ENCODE measurements around the gene DACH1. TPM values are rescaled to one million over a fixed set of nuclear protein-coding genes. Genes with fewer than 3 reads are reported as not detected.

DACH1 gene
- total and polyA plus RNA-seq, 5 experiments from 2014 or later = not detected

DNA sequence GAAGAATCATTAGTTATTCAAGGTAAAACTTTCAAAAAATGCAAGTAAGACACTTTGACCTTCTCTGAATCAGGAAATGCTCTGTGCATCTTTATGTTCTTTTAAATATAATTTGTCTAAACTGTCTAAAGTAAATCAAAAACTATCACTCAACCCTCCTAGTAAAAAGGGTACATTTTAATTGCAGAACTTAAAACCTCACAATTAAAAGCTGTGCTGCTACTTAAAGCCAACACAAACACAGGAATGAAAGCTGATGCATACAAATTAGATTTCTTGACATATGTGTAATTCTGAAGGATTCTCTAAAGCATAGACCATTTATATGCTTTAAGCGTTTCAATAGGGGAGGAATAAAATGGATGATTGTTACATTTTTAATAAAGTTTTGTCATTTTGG is 58.3 kb downstream of the DACH1 start:
- Mint-ChIP-seq H3K27ac (no peak overlapping the region), H3K4me3 (no peak overlapping the region), H3K36me3 (no peaks in the 10 kb centered on the region), H3K27me3 (peaks cover 0 to 4% (median 0%) of the 10 kb centered on the region in 5 donors), H3K4me1 (no peaks in the 10 kb centered on the region), H3K9me3 (no peaks in the 10 kb centered on the region)
- POLR2A ChIA-PET = no interaction called here
- ATAC-seq (no peak), DNase-seq (no peak)

DNA sequence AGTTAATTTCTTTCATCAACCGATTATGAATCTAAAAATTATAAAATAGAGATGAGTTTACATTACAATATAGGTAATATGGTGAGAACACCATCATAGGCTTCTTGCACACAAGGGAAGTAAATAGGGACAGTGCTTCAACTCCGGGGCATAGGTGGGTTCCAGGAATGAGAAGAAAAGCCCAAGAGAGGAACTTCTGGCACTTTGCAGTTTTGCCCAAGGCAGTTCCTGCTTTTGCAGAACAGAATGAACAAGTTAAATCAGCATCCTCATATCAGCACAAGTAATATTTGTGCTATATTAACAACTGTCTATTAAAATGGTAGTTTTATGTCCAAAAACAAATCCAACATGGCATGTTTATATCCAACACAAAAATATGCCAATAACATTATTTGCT is 60.1 kb downstream of the DACH1 start:
- H3K27me3 Mint-ChIP-seq = peaks cover 0 to 4% (median 0%) of the 10 kb centered on the region in 5 donors
- no peak overlapping the region for H3K27ac Mint-ChIP-seq
- H3K4me3 Mint-ChIP-seq = no peak overlapping the region
- no peak for DNase-seq
- H3K4me1 Mint-ChIP-seq = no peaks in the 10 kb centered on the region
- POLR2A ChIA-PET = no interaction called here
- no peaks in the 10 kb centered on the region for H3K36me3 Mint-ChIP-seq
- no peak for ATAC-seq
- no peaks in the 10 kb centered on the region for H3K9me3 Mint-ChIP-seq

DNA sequence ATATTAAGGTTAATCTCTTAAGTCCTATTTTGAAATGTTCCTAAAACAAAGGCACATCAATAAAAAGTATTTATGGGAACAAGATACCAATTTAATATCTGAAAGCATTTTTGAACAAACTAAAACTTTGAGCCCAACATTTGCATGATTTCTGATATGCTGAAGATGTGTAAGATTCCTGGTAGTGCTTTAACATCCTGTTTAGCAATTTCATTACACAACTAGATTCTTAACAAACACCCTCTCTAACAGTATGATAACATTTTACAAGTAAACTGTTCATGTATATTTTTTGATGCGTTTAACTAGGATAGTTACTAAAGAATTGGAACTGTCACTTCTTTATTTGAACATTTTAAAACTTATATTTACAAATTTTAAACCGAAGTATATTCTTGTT is 63.9 kb downstream of the DACH1 start:
- Mint-ChIP-seq H3K9me3 (no peaks in the 10 kb centered on the region), H3K4me1 (no peaks in the 10 kb centered on the region), H3K4me3 (no peak overlapping the region), H3K36me3 (no peaks in the 10 kb centered on the region), H3K27me3 (peaks cover 0 to 4% (median 0%) of the 10 kb centered on the region in 5 donors), H3K27ac (no peak overlapping the region)
- ATAC-seq (no peak), DNase-seq (no peak)
- POLR2A ChIA-PET = no interaction called here

GRCh38 chr13:71801781-71802180 is 65.2 kb downstream of the DACH1 start:
- Mint-ChIP-seq H3K4me1 (no peaks in the 10 kb centered on the region), H3K27me3 (no peaks in the 10 kb centered on the region), H3K27ac (no peak overlapping the region), H3K4me3 (no peak overlapping the region), H3K9me3 (no peaks in the 10 kb centered on the region), H3K36me3 (no peaks in the 10 kb centered on the region)
- POLR2A ChIA-PET = interaction anchor here (0.7 kb wide), 1 partner anchor 11 kb away, joined by 4 read pairs; no protein-coding TSS in a partner anchor
- no peak for ATAC-seq
- DNase-seq = no peak

- POLR2A ChIA-PET = interaction anchor here (0.7 kb wide), 1 partner anchor 10 kb away, joined by 4 read pairs; no protein-coding TSS in a partner anchor
- H3K27me3 Mint-ChIP-seq = no peaks in the 10 kb centered on the region
- H3K4me1 Mint-ChIP-seq = no peaks in the 10 kb centered on the region
- no peak overlapping the region for H3K4me3 Mint-ChIP-seq
- ATAC-seq (no peak), DNase-seq (no peak)
- no peak overlapping the region for H3K27ac Mint-ChIP-seq
- H3K36me3 Mint-ChIP-seq = no peaks in the 10 kb centered on the region
- H3K9me3 Mint-ChIP-seq = no peaks in the 10 kb centered on the region
These were observed 65.7 kb downstream of the DACH1 start for GRCh38 chr13:71801165-71801760.

- H3K36me3 Mint-ChIP-seq = no peaks in the 10 kb centered on the region
- no peaks in the 10 kb centered on the region for H3K9me3 Mint-ChIP-seq
- ATAC-seq (no peak), DNase-seq (no peak)
- no peak overlapping the region for H3K4me3 Mint-ChIP-seq
- H3K27me3 Mint-ChIP-seq = no peaks in the 10 kb centered on the region
- no peaks in the 10 kb centered on the region for H3K4me1 Mint-ChIP-seq
- H3K27ac Mint-ChIP-seq = no peak overlapping the region
- POLR2A ChIA-PET = no interaction called here
These were observed 67.7 kb downstream of the DACH1 start for GRCh38 chr13:71799324-71799723.

DNA sequence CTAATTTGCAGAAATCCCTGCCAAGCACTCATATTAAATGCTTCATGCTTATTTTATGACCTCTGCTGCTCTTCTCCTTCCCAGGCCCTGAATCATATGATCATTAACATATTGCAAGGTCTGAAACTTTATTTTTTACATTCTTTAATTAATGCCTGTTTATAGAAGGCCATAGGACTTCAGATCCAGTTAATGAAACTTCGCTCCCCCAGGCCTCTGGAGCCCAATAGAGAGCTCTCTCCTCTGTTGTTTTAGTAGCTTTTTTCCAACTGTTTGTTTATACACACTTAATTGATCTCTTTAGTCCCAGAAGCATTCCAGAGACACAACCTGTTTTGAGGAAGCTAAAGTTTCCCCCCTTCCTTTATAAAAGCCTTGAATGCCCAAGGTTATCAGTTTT is 68.3 kb downstream of the DACH1 start:
- POLR2A ChIA-PET = no interaction called here
- no peaks in the 10 kb centered on the region for H3K4me1 Mint-ChIP-seq
- no peaks in the 10 kb centered on the region for H3K27me3 Mint-ChIP-seq
- H3K9me3 Mint-ChIP-seq = no peaks in the 10 kb centered on the region
- ATAC-seq (no peak), DNase-seq (no peak)
- H3K4me3 Mint-ChIP-seq = no peak overlapping the region
- no peak overlapping the region for H3K27ac Mint-ChIP-seq
- no peaks in the 10 kb centered on the region for H3K36me3 Mint-ChIP-seq

GRCh38 chr13:71797517-71797916 is 69.5 kb downstream of the DACH1 start:
- H3K4me3 Mint-ChIP-seq = no peak overlapping the region
- H3K27ac Mint-ChIP-seq = no peak overlapping the region
- H3K9me3 Mint-ChIP-seq = no peaks in the 10 kb centered on the region
- POLR2A ChIA-PET = no interaction called here
- H3K36me3 Mint-ChIP-seq = no peaks in the 10 kb centered on the region
- DNase-seq = no peak
- no peak for ATAC-seq
- no peaks in the 10 kb centered on the region for H3K27me3 Mint-ChIP-seq
- no peaks in the 10 kb centered on the region for H3K4me1 Mint-ChIP-seq

DNA sequence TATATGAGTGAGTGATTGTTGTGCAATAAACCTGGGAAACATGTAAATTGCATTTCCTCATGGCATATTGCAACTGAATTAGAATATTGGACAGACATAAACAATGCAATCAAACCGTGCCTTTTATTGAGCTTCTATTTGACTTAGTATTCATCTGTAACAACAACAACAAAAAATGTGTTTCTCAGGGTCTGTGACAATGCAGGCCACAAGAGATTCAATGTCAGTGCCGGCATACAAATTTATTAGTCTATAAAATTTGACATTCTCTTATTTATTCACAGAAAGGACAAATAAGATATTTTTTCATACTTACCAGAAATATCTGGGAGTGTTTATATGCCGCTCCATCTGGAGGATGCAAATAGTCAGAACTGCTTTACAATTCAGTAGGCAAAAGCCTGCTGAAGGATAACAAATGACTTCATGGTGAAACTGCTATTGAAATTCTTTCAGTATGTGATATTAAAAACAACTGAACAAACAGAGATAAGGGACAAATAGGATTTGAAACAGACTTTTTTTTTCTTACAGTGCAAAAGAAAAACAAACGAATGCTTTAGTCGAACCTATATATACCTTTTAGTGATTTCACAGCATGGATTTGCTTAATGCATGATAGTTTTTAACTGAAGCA is 77.2 kb downstream of the DACH1 start:
- ATAC-seq = no peak
- H3K4me1 Mint-ChIP-seq = no peaks in the 10 kb centered on the region
- H3K4me3 Mint-ChIP-seq = no peak overlapping the region
- H3K9me3 Mint-ChIP-seq = peaks cover 0 to 4% (median 0%) of the 10 kb centered on the region in 9 donors
- POLR2A ChIA-PET = no interaction called here
- H3K27me3 Mint-ChIP-seq = no peaks in the 10 kb centered on the region
- H3K27ac Mint-ChIP-seq = no peak overlapping the region
- H3K36me3 Mint-ChIP-seq = no peaks in the 10 kb centered on the region
- no peak for DNase-seq

DNA sequence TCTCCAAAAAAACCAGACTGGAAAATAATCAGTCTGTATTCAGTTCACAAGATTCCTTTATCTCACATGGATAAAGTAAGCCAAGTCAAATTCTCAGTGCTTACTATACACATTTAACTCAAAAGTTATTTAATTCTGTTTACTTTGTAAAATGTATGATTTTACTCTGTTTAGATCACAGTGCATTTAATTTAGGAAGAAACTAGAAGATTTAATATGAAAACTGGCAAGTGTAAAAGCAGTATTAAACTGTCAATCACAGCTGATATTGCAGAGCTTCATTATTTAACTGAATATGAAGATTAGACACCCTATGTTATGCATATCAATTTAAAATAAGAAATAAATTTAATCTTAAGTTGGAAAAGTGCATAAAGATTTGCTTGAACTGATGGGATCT is 78.0 kb downstream of the DACH1 start:
- no peak overlapping the region for H3K4me3 Mint-ChIP-seq
- no peaks in the 10 kb centered on the region for H3K36me3 Mint-ChIP-seq
- peaks cover 0 to 4% (median 0%) of the 10 kb centered on the region in 9 donors for H3K9me3 Mint-ChIP-seq
- H3K4me1 Mint-ChIP-seq = no peaks in the 10 kb centered on the region
- ATAC-seq (no peak), DNase-seq (no peak)
- POLR2A ChIA-PET = no interaction called here
- H3K27me3 Mint-ChIP-seq = no peaks in the 10 kb centered on the region
- H3K27ac Mint-ChIP-seq = no peak overlapping the region

- Mint-ChIP-seq H3K4me3 (no peak overlapping the region), H3K4me1 (no peaks in the 10 kb centered on the region), H3K9me3 (peaks cover 0 to 4% (median 0%) of the 10 kb centered on the region in 9 donors), H3K27ac (no peak overlapping the region), H3K36me3 (no peaks in the 10 kb centered on the region), H3K27me3 (no peaks in the 10 kb centered on the region)
- no peak for DNase-seq
- no peak for ATAC-seq
- POLR2A ChIA-PET = no interaction called here
These were observed 79.6 kb downstream of the DACH1 start for GRCh38 chr13:71787414-71787813.

DNA sequence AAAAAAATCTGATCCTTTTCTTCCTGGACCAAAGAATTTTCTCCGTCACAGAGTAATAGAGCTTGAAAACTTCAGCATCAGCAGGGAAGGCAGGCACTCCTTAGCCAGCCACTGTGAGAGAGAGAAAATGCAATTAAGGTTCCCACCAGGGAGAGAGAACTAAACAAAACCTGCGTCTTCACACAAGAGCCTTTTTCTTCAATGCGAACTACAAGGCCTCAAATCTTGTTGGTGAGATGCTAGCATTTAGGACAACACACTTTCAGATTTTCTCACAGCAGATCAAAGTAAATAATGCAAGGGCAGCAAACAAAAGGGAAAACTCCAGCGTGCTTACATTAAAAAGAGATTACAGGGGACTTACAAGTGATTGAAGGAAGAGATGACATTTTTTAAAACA is 80.1 kb downstream of the DACH1 start:
- no peak for DNase-seq
- Mint-ChIP-seq H3K27ac (no peak overlapping the region), H3K4me1 (no peaks in the 10 kb centered on the region), H3K36me3 (no peaks in the 10 kb centered on the region), H3K4me3 (no peak overlapping the region), H3K9me3 (peaks cover 0 to 2% (median 0%) of the 10 kb centered on the region in 9 donors), H3K27me3 (no peaks in the 10 kb centered on the region)
- ATAC-seq = no peak
- POLR2A ChIA-PET = no interaction called here

GRCh38 chr13:71785361-71785760 is 81.6 kb downstream of the DACH1 start:
- H3K9me3 Mint-ChIP-seq = no peaks in the 10 kb centered on the region
- H3K27me3 Mint-ChIP-seq = no peaks in the 10 kb centered on the region
- no peak for DNase-seq
- H3K36me3 Mint-ChIP-seq = no peaks in the 10 kb centered on the region
- POLR2A ChIA-PET = no interaction called here
- no peak for ATAC-seq
- no peak overlapping the region for H3K4me3 Mint-ChIP-seq
- no peak overlapping the region for H3K27ac Mint-ChIP-seq
- H3K4me1 Mint-ChIP-seq = no peaks in the 10 kb centered on the region

- Mint-ChIP-seq H3K27me3 (no peaks in the 10 kb centered on the region), H3K4me1 (no peaks in the 10 kb centered on the region), H3K4me3 (no peak overlapping the region), H3K36me3 (no peaks in the 10 kb centered on the region), H3K9me3 (no peaks in the 10 kb centered on the region), H3K27ac (no peak overlapping the region)
- ATAC-seq (no peak), DNase-seq (no peak)
- POLR2A ChIA-PET = no interaction called here
These were observed 86.5 kb downstream of the DACH1 start for GRCh38 chr13:71780546-71780945.

Measured in naive thymus-derived CD8-positive, alpha-beta T cell (primary cell).